Measurements from ENCODE around the gene GRIN2D.
"Not testable (repeated sequence)": the region's sequence is repeated elsewhere in the genome, so short reads cannot be mapped to it uniquely, and the experiment has no call there.

GRIN2D gene

DNA sequence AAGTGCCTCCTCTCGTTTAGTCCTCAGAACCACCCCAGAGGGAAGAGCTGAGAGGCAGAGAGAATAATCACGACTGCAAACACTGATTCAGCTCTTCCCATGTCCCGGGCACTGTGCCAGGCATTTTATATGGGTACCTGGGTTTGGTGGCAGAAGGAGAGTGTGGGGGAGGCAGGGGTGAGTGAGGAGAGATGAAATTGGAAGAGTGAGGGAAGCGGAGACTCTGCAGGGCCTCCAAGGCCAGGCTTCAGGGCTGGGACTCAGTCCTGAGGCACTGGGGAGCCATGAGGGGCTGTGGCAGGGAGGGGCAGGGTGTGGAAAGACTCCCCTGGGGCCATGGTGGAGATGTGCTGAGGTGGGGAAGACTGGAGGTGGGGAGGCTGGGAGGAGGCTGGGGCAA is 20.6 kb upstream of the GRIN2D start:
- no peak for DNase-seq

DNA sequence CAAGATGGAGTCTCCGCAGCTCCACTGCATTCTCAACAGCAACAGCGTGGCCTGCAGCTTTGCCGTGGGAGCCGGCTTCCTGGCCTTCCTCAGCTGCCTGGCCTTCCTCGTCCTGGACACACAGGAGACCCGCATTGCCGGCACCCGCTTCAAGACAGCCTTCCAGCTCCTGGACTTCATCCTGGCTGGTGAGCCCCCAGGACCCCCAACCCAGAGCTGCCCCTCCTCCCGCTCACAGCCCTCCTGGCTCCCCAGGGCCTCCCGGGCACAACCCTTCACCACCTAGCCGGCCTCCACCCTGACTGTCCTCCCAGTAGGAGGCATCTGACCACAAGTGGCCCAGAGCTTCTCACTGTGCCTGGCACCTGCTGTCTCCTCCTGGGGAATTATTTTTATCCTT is 19.9 kb upstream of the GRIN2D start:
- DNase-seq, result no peak

DNA sequence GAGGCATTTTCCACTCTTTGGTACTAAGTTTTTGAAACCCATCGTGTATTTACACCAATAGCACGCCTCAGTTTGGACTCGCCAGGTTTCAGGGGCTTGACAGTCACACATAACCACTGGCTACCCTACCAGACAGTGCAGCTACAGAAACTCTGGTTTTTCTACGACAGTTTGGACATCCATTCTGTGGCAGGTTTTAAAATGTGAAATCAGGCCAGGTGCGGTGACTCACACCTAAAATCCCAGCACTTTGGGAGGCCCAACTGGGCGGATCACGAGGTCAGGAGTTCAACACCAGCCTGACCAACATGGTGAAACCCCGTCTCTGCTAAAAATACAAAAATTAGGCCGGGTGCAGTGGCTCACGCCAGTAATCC is 15.3 kb upstream of the GRIN2D start:
- no peak for DNase-seq

DNA sequence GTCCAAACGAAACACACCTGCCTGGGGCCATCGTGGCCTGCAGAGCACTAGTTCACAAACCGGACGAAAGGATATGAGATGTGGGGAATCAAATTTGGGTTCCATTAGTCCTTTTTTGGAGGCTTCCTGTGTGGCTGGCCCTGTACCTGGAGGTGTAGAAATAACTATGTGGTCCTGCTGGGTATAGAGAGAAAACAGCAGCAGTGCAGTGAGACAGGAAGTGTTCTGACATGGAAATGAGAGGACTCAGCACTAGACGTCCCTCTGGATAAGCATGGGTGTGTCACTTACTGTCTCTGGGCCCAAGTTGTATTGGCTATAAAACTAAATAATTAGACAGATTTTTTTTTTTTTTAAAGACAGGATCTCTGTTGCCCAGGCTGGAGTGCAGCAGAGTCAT is 14.4 kb upstream of the GRIN2D start:
- no peak for DNase-seq

DNA sequence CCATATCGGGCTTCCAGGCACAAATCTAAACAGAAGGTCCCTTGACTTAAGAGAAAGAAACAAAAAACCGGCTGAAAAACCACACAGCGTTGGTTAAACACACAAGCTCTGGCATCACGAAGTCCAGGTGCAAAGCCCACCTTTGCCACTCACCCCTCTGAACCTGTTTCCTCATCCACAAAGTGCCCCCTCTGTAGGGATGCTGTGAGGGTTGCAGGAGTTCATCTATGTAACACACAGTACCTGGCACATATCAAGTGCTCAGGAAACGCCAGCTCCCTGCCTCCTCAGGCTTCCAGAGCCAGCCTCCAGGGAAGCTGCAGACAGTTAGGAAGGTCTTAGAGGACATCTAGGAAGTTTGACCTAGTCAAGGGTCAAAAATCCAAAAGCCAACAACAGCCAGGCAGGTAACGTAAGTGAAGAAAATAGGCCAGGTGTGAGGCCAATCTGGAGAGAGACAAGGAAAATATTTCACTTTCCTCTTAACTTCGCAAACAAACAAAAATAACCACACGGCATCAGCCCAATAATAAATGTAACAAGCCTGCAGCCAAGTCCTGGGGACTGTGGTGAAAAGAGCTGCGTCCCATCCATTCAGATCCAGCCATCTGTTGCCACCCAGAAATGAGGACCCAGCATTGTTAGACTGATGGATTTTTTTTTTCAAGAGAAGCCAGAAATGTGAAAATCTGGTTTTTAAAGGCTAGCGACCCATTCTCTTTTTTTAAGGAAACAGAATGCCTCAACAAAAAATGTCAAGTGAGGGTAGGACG is 12.1 kb upstream of the GRIN2D start:
- no peak for DNase-seq

DNA sequence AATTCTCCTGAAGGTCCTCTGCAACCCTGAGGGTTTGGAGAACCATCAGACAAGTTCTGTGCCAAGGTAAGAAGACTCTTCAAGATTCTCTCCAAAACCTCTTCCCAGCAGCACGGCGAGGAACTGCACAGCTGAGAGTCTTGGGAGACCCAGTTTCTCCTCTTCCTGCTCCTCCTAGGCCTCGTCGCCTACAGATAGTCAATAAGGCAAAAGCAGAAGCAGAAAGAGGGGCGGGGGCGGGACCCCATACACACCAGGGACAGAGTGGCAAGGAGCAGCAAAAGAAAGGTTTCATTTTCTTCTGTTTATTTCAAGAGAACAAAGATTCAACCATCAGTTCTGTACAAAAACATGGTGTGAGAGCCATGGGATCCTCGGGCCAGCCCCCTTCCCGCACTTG is 11.2 kb upstream of the GRIN2D start:
- DNase-seq, result no peak

DNA sequence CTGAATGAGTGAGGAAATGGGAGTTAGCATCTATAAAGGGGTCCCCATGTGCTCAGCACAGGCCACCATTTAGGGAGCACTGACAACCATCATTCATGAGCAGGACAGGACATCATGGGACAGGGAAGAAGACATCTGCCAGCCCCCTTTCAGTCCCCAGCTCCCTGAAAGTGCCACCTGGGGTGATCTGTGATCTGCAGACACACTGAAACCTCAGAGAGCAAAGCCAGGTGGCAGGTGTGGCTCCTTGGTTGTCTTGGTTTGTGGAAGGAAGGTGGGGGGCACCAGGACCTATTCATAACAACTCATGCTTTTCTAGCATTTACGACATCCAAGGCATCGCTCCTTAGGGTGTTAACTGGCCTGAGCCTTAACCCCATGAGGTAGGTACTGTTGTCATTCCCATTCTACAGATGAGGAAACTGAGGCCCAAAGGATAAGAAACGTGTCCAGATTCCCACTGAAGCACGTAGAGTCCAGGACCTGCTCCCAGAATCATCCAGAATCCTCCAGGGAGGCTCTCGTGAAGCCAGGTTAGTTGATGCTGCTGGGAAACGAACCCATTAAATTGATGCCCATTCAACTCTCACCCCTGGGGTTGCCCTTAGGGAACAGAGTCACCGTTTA is 7.9 kb upstream of the GRIN2D start:
- no peak for DNase-seq

DNA sequence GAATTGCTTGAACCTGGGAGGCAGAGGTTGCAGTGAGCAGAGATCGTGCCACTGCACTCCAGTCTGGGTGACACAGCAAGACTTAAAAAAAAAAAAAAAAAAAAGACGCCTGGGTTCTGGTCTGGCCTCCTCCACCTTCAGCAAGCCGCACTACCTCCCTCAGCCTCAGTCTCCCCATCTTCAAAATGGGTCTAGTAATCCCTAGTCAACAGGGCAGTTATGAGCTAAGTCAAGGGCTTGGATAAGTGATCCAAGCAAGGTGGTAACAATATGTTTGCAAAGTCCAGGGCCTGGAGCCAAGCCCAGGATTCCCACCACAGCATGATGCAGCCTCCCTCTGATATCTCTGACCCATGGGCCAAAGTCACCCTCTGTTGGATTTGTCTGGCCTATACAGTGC is 6.5 kb upstream of the GRIN2D start:
- DNase-seq, result no peak

DNA sequence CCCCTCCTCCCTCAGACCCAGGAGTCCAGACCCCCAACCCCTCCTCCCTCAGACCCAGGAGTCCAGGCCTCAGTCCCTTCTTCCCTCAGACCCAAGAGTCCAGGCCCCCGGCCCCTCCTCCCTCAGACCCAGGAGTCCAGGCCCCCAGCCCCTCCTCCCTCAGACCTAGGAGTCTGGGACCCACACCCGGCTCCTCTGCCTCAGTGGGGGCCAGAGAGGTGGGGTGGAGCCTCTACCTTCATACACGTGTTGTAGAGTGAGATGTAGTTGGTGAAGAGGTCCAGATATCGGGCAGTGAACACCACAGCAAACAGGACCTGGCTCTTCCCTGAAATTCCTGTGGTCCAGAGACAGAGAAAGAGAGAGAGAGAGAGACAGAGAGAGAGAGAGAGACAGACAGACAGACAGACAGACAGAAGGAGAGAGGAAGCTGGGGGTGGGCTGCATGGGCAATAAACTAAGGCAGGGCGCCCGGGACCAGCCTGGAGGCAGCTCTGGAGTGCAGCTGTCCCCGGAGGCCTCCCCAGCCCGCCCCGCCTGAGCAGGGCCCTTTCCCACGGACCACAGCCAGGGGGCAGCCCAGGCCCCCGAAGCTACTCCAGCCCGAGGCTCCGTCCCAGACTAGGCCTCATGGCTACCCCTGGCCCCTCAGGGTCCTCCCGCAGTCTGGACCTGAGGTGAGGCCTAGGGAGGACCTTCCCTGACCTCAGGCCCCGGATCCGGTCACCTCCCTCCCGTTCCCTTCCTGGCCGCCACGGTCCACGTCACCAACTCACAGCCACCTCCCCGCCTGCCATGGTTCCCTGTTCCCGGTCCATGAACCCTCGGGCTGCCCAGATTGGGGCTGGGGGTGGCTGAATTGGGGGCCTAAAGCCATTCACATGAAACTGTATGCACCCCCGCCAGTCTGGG is 3.0 kb upstream of the GRIN2D start:
- peak; percentile 69 to 71 for DNase-seq

DNA sequence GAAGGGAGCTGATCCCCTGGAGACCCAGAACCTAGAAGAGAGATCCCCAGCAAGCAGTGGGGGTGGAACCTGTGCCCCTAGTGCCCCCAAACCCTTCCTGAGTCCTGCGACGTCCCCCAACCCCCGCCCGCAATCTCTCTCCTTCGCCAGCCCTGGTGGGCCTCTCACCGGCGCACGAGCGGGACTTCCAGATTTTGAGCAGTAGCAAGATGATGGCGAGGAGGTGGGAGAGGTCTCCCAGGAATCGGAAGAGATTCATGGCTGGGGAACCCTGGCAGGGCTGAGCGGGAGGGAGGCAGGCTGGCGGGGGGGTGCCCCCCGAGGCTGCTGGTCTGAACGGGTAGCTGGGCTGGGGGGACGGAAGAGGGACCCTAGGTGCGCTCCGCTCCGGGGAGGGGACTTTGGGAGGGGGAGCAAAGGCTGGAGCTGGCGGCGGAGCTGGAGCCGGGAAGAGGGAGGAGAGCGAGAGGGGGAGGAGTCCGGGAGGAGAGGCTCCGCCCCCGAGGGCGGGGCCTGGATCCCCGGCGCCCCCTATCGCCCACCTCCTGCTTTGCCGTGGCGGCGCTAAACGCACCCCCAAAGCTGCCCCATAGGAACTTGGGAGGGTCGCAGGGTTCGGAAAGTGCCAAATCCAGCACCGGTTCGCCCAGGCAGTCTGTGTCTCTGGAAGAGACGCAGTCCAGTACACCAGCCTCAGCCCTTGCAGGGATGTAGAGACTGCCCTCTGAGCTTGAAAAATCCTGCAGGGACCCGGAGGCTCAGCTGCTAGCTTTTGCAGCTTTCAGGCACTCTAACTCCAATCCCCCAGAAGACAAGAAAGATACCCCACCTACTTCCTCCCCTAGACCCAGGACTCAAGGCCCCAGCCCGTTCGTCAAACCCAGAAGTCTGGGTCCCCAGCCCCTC is 2.1 kb upstream of the GRIN2D start, which contains the start of gene KDELR1:
KDELR1 (minus strand) TSS at position 452 of the 906 bp plus-strand sequence; CDS start at position 259, 193 bp downstream.
- DNase-seq, result peak; percentile 77 to 82

DNA sequence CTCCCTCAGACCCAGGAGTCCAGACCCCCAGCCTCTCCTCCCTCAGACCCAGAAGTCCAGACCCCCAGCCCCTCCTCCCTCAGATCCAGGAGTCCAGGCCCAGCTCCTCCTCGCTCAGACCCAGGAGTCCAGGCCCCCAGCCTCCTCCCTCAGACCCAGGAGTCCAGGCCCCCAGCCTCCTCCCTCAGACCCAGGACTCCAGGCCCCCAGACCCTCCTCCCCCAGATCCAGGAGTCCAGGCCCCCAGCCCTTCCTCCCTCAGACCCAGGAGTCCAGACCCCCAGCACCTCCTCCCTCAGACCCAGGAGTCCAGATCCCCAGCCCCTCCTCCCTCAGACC is 1.5 kb upstream of the GRIN2D start:
- not testable (repeated sequence) for DNase-seq

DNA sequence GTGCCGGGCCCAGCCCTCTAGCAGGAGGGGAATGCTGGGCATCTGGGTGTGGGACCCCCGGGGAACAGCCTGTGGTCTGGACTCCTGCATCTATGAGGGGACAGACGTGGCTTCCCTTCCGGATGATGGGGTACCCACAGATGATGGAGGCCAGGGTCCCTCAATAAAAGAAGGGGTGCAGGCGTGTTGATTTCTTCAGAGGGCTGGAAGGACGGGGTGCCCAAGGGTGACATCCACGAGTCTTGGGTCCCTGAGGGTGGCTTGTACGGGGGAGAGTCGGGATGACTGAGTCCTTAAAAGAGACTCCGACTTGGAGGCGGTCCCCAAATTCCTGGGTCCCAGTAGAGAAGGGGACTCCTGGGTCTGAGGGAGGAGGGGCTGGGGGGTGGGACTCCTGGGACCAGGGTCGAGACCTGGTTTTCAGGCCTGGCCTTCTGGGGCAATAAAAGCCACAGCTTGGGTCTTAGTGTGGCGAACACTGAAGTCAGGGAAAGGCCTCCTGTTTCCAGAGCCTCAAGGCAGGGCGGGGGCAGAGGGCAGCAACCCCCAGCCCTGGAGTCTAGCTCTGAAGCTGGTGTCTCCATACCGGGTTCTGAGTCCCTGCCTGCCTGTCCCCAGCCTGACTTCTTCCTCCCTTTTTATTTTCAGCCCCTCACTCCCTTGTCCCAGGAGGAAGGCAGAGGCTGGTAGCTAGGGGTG is 459 bp upstream of the GRIN2D start:
- no peak for DNase-seq

DNA sequence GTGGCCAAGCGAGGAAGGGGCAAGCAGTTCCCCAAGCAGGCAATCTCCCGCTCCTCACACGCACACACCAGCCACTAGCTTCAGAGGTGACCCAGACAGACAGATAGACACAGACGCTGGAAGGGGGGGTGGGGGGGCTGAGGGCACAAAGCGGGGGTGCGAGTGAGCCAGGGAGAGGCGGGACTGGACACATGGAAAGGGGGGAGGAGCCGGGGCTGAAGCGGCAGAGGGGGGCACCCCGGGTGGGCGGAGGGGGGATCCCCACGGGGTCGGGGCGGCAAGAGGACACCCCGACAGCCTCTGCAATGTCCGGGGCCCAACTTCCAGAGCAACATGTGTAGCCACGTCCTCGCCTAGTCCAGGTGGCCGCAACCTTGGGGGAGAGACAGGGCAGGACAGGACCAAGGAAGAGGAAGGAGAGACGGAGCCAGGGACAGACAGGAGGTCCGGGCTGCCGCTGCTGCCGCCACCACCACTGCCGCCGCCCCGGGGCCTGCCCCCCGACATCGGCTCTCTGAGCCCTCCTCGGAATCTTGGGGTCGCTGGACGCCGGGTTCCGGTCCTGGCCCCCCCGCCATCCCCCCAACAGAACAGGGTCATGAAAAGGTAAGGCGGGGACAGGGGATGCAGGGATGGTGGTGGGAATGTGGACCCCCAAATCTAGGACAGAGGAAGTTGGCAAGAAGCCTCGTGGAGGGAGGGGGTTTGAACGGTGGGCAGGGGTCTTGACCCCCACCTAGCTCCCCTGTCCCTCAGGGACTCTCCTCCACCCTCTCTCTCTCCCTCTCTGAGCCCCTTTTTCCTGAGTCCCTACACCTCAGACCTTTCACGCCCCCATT is 1.1 kb downstream of the GRIN2D start:
- no peak for DNase-seq

DNA sequence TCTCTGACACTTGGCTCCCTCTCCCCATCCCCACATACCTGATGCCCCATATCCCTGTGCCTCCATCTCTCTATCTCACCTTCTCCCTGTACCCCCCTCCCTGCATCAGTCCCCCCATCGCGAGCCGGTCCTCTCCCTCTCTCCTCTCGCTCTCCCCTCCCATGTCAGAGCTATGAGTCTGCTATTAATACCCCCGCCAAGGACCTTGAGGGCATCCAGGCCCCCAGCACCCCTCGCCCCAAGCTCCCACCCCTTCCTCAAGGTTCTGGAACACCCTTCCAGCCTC is 1.6 kb downstream of the GRIN2D start:
- DNase-seq, result no peak

DNA sequence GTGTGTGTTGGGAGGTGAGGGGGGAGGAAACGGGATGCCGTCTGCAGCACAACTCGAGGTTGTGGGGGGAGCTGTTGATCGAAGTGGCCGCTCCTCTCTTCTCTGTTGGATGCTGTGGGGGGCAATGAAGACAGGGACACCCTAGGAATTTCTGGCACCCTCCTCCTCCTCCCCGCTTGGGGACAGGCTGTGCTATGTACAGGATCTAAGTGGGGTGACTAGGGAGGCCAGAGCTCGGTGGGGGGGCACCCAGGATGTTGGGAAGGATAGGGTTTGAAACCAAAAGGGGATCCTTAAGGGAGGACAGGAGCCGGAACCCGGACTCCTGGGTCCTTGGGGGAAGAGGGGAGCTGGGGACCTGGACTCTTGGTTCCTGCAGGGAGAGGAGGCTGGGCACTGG is 2.0 kb downstream of the GRIN2D start:
- DNase-seq, result no peak

DNA sequence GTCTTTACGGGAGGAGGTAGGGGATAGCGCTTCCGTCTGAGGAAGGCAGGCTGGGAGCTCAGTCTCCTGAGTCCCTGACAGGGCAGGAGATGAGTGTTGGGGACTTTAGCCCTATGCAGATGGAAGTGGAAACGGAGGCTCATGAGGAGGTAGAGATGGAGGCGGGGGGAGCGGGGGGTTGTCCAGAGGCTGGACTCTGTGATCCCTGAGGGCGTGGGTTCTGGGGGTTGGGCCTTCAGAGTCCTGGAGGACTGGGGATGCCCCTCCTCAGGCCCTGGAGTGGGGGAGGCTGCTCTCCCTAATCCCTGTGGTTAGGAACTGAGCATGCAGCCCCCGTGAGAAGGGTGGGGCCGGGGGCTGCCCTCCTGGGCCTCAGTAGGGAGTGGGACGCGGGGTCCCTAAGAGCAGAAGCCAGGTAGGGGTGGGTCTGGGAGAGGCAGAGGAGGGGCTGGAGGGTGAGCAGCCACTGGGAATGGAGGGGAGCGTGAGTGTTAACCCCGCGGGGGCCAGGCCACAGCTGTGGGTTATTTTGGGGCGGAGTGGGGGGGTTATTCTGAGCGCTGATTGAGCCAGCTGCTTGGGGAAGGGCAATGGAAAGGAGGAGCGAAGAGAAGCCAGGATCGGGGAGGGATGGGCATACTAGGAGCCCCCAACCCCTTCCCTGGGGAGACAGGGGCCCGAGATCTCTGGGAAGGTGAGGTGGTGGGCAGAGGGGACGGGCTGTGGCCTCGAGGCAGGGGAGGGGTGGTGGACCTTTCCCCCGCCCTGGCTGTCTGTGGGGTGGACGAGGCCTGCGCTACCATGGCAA is 2.8 kb downstream of the GRIN2D start:
- no peak for DNase-seq

DNA sequence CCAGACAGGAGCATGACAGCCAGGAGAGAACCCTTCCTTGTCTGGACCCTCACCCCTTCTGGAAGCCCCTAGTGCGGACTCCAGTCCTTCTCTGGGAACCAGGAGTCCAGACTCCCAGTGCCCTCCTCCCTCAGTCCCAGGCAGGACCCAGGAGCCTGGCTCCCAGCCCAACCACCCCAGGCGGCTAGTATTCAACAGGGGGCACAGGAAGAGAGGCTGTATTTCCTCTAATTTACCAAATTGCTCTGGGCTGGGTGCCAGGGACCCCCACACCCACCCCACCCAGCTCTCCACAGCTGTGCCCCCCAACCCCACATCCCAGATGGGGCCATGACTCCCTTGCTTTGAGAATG is 3.3 kb downstream of the GRIN2D start:
- no peak for DNase-seq

DNA sequence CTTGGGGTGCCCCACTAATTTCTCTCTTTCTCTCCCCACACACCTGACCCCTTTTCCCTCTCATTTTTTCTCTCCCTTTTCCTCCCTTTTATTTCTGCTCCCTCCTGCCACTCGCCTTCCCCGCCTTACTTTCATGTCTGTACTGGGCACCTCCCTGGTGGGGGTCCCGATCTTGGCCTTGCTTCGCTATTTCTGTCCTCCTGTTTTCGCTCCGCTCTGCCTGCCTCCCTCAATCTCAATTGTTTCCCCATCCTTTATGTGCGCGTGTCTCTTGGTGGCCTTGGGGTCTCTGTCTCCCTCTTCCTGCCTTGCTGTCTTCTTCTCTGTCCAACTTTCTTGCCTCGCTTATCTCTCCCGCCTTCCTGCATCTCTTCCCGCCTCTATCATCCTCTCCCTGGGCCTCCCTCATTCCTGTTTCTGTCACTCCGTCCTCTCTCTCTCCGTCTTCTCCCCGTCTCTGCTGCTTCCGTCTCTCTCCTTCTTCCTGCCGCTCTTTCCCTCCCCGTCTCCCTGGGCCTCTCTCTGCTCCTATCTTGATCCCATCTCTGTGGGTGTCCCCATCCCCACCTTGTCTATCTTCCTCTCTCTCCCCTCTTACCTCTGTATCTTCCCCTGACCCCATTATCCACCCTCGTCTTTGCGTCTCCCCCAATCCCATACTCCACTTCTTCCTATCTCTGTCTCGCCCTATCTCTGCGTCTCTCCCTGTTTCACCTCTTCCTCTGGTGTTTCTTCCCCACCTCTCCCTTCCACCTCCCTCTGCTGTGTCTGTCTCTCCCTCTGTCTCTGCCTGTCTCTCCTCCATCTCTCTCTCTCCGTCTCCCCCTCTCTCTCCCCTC is 4.0 kb downstream of the GRIN2D start:
- DNase-seq, result no peak

DNA sequence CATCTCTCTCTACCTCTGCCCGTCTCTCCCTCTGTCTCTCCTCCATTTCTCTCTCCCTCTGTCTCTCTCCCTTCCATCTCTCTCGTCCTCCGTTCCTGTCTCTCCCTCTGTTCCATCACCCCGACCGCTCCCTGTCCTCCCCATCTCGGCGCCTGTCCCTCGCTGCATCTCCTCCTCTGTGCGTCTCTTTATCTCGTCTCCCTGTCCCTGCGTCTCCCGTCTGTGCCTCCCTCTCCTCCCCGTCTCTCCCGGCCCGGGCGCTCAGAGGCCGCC is 4.6 kb downstream of the GRIN2D start:
- DNase-seq, result no peak

Data from stimulated activated CD4-positive, alpha-beta T cell treated with anti-CD3 and anti-CD28 coated beads, Interleukin-2, amount 100 ng/mL, for 24 hours (primary cell).